GM11168 (cell line): ENCODE measurements around the gene ABITRAM.
"Not testable (repeated sequence)": the region's sequence is repeated elsewhere in the genome, so short reads cannot be mapped to it uniquely, and the experiment has no call there.

ENCODE experiments used
- in situ Hi-C: fragments of 300-500 bp; cut with MboI; formaldehyde crosslinking; loops from one replicate; pipeline ENCODE4 v1.12.0; 2022; ENCODE audit warnings: low sequenced_read_pairs; ENCODE audit not compliant: unreplicated experiment

ABITRAM gene, protein sequence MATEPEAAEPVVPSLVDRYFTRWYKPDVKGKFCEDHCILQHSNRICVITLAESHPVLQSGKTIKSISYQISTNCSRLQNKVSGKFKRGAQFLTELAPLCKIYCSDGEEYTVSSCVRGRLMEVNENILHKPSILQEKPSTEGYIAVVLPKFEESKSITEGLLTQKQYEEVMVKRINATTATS

DNA sequence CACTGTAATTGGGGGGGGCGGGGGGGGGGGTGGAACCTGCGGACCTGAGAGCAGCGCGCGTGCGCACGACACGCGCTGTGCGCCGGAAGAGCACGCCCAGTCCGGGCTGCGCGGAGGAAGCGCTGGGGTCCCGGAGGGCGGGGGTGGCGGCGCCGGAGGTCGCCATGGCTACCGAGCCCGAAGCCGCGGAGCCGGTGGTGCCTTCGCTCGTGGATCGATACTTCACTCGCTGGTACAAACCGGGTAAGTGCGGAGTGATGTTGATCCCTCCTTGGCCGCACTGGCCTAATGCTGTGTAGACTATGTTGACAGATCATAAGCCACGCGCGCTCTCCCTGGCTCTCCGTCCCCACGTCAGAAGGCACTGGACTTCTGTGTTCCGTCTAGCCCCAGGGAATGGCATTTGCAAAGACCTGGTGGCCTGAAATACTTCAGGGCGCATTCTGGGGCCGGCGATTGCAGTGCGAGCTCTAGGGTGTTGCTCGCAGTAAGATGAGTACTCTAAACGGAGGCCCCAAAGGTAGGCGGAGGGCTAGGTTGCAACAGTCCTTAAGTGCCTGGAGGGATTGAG, at the start of gene ABITRAM:
Gene ABITRAM (plus strand): TSS at position 78 of the 571 bp plus-strand sequence. CDS start 87 bp downstream, at position 165.
- in situ Hi-C loops: no loop called here

DNA sequence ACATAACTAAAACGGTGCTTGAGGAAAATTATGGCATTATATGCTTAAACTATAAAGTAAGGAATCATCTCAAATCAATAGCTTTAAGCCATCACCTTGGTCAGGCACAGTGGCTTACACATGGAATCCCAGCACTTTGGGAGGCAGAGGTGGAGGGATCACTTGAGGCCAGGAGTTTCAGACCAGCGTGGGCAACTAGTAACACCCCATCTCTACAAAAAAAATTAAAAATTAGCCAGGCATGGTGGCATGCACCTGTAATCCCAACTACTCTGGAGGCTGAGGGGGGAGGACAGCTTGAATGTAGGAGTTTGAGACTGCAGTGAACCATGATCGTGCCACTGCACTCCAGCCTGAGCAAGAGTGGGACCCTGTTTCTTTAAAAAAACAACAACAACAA, 49.5 kb upstream of the ABITRAM start:
- in situ Hi-C loops: no loop called here

DNA sequence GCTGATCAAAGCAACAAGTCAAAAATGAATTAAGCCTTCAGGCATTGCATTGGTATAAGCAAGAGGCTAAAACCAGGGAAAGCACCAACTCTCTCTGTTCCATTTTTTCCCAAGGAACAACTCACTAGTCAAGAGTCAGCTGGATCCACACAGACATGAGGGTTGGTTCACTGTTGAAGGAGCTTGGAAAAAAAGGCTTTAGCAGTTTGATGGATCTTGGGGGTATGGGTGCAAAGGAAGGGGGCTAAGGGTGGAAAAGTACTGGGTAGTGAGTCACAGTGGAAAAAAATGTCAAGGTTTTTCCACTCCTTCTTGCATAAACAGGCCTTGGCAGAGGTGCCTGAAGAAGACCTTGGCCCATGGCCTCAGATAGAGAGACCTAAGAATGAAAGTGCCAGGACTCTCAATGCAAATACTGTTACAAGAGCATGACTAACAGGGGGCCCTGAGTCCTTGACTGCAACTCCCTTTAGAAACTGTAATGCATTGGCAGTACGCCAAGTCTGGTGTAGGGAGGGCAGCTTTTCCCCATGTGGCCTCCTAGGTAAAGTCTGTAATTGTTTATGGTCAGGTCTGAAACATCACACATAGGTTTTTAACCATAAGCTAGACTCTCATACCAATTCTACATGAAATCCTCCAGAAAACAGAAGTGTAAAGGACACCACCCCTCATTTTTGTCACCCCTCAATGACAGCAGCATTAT, 48.4 kb upstream of the ABITRAM start:
- in situ Hi-C loops: no loop called here

GRCh38 chr9:108886594-108887271, 47.5 kb upstream of the ABITRAM start:
- in situ Hi-C loops: not testable (repeated sequence)

DNA sequence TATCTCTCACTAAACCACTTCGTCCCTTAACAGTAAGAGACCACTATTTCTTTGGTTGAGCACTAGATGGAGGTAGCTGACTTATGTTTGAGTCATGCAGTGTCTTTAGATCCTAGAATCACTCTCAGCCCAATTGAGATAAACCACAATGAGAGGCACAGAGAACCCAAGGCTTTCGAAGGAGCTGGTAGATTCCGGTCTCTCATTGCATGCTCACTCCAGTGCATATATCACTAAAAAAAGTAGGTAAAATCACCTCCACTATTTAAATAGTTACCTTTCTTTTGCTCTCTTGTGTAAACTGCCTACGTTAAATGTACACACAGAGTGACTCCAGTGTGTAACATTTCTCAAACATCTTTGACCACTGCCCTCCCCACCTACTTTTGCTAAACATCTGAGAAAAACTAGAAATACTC, 44.5 kb upstream of the ABITRAM start:
- in situ Hi-C loops: no loop called here

DNA sequence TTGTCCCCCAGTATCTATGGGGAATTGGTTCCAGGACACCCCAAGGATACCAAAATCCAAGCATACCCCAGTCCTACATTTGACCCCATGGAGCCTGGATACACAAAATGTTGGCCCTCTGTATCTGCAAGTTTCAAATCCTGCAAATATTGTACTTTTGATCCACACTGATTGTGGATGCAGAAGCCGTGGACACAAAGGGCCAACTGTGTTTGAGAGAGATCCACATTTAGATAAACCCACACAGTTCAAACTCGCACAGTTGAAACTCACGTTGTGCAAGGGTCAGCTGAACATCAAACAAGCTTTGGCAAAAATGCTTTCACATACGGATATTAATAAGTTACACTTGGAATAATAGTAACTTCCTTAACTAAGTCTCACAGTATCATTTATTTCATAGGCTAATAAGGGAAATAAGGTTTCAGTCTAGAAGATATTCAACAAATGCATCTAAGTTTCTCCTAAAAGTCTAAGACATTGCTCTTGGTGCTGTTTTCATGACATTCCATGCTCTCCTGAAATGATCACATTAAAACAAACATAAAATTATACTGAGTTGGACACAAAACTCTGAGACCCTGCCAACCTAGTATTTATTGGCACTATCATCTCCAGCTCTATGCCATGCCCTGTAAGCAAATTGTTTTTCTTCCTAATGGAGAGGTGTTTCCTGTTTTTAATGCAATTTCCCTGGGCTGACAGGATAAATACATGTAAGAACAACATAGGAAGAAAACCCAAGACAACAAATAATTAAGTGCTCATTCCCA, 39.8 kb upstream of the ABITRAM start:
- in situ Hi-C loops: no loop called here

- in situ Hi-C loops: no loop called here
Observed at GRCh38 chr9:108897324-108898096, 36.7 kb upstream of the ABITRAM start.

DNA sequence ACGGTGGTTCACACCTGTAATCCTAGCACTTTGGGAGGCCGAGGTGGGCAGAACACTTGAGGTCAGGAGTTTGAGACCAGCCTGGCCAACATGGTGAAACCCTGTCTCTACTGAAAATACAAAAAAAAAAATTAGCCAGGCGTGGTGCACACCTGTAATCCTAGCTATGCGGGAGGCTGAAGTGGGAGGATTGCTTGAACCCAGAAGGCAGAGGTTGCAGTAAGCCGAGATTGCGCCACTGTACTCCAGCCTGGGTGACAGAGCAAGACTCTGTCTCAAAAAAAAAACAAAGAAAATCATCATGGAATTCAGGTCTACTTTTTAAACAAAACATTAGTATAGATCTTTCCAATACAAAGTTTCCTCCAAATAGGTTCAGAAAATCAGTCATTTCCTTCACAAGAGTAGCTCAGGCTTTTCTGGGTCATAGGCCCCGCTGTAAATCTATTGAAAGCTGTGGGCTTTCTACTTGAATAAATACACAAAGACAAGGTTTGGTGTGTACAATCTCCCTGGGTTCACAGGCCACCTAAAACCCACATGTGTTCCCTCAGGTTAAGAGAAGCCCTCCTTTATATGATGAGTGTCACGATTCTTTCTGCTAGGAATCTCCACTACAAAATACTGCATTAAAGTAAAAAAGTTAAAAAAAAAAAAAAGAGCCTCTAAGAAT, 35.0 kb upstream of the ABITRAM start:
- in situ Hi-C loops: not testable (repeated sequence)

- in situ Hi-C loops: no loop called here
Observed at GRCh38 chr9:108900176-108900575, 34.0 kb upstream of the ABITRAM start.

GRCh38 chr9:108903420-108904103, 30.6 kb upstream of the ABITRAM start:
- in situ Hi-C loops: no loop called here

GRCh38 chr9:108904161-108904560, 30.0 kb upstream of the ABITRAM start:
- in situ Hi-C loops: no loop called here

DNA sequence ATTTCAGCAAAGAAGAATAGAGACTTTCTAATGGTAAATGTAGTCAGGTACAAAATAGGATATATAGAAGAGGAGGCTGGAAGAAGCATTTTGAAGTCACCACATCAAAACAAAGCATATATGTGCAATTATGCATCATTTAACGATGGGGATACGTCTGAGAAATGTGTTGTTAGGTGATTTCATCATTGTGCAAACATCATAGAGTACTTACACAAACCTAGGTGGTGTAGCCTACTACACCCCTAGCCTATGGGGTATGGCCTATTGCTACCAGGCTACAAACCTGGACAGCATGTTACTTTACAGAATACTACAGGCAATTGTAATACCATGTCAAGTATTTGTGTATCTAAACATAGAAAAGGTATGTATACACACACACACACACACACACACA, 28.7 kb upstream of the ABITRAM start:
- in situ Hi-C loops: no loop called here

DNA sequence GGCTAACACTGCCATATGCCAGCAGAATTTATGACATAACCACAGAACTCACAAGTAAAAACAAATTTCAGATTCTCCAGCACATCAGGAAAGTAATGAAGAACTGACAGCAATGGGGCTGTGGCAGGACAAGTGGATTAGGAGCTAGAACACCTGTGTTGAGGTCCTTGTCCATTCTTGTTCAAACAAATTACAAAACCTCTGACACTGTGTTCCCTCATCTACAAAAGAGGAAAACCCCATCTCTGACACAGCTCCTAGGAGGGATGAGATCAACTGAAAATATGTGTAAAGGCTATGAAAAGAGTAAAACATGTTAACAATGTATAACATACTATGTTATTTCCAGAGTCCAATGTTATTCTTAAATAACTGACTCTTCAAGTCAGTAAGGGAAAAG, 23.8 kb upstream of the ABITRAM start:
- in situ Hi-C loops: no loop called here

- in situ Hi-C loops: no loop called here
Observed at GRCh38 chr9:108910914-108911313, 23.3 kb upstream of the ABITRAM start.

DNA sequence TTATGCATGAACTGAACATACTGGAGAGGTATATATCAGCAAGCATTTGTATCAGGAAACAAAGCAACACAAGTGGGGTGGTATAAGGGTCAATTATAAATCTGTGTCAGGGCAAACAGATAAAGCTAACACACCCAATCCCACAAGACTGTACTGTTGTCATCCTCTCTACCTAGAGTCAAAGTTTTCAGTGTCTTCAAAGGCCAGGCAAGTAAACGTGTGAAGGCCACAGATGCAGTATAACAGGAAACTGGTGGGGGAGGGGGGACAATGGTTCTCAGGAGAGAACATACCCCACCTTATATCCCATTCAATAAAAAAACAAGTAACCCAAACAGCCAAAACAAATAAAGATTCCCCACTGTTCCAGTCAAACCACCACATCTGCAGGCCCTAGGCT, 22.4 kb upstream of the ABITRAM start:
- in situ Hi-C loops: no loop called here

GRCh38 chr9:108913391-108913790, 20.8 kb upstream of the ABITRAM start:
- in situ Hi-C loops: no loop called here

- in situ Hi-C loops: no loop called here
Observed at GRCh38 chr9:108919517-108919916, 14.7 kb upstream of the ABITRAM start.

- in situ Hi-C loops: not testable (repeated sequence)
Observed at GRCh38 chr9:108920401-108920800, 13.8 kb upstream of the ABITRAM start.

GRCh38 chr9:108921200-108921599, 13.0 kb upstream of the ABITRAM start:
- in situ Hi-C loops: no loop called here
